H7 (cell line): ENCODE results near the gene SLC22A13. TPM values are rescaled to one million over a fixed set of nuclear protein-coding genes. Genes with fewer than 3 reads are reported as not detected.
"Not testable (repeated sequence)": the region's sequence is repeated elsewhere in the genome, so short reads cannot be mapped to it uniquely, and the experiment has no call there.

Experiments used
- DNase-seq: peaks from one replicate; pipeline ENCODE4 v3.0.0; 2012
- H3K27me3 ChIP-seq: 2 replicates; pipeline ENCODE4 v1.6.0; 2011; ENCODE audit warnings: mild to moderate bottlenecking, low read length; ENCODE audit not compliant: control insufficient read depth, insufficient read depth
- H3K36me3 ChIP-seq: replicated peaks from 2 replicates; pipeline ENCODE4 v1.5.1; 2011; ENCODE audit warnings: low read length; ENCODE audit not compliant: control insufficient read depth, insufficient read depth
- H3K4me3 ChIP-seq: 2 replicates; pipeline ENCODE4 v1.5.1; 2011; ENCODE audit warnings: low read depth, mild to moderate bottlenecking, control low read depth, low read length, moderate library complexity; ENCODE audit not compliant: insufficient read depth
- total RNA-seq: library from RNA; depleted of rRNA; stranded (reverse); fragments of >200 nt; shearing (Covaris generic); gene quantifications from 2 replicates; pipeline ENCODE4 v1.2.3, GENCODE V29; 2014; rRNA removed

Gene SLC22A13, protein sequence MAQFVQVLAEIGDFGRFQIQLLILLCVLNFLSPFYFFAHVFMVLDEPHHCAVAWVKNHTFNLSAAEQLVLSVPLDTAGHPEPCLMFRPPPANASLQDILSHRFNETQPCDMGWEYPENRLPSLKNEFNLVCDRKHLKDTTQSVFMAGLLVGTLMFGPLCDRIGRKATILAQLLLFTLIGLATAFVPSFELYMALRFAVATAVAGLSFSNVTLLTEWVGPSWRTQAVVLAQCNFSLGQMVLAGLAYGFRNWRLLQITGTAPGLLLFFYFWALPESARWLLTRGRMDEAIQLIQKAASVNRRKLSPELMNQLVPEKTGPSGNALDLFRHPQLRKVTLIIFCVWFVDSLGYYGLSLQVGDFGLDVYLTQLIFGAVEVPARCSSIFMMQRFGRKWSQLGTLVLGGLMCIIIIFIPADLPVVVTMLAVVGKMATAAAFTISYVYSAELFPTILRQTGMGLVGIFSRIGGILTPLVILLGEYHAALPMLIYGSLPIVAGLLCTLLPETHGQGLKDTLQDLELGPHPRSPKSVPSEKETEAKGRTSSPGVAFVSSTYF
- total RNA-seq = 0.11 and 0.24 TPM in 2 replicates

- H3K4me3 ChIP-seq = no peak within 1 kb of the TSS
- H3K36me3 ChIP-seq = no peaks in the 10 kb centered on the region
- DNase-seq = no peak
- H3K27me3 ChIP-seq = no peaks in the 10 kb centered on the region
Measured at GRCh38 chr3:38265604-38266307, at the start of gene SLC22A13. Gene SLC22A13 (plus strand): TSS chr3:38265812. CDS start chr3:38265861, 49 bp downstream.

DNA sequence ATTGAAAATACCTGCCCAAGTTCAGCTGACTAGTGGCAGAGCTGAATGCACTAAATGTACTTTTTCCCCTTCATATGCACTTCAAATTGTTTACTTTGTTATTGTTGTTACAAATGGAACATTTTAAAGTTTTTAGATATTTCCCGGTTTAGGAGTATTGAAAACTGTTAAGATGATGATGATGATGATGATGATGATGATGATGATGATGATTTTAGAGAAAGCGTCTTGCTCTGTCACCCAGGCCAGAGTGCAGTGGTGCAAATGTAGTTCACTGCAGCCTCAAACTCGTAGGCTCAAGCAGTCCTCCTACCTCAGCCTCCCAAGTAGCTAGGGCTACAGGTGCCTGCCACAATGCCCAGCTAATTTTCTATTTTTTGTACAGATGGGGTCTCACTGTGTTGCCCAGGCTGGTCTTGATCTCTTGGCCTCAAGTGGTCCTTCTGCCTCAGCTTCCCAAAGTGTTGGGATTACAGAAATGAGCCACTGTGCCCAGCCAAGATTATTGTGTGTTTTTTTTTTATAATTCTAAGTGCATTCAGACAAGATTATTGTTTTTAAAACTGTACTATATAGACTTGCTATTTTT lies 45.9 kb upstream of the SLC22A13 start:
- Histone ChIP-seq H3K36me3 (no peaks in the 10 kb centered on the region; the same call in none of the 2 replicates), H3K27me3 (no peaks in the 10 kb centered on the region), H3K4me3 (no peak overlapping the region)
- DNase-seq = no peak

DNA sequence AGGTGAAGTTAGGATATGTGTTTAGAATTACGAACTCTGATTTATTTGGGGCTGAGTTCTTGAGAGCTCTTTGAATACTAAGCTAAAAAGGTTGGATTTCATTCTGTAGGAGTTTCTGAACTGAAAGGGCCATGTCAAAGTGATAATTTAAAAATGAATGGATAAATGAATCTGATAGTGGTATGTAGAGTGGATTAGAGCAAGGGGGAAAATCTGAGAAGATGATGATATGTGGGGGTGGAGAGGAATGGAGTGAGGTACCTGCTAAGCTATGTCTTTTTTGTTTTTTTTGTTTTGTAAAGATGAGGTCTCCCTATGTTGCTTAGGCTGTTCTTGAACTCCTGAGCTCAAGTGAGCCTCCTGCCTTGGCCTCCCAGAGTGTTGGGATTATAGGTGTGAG lies 44.6 kb upstream of the SLC22A13 start:
- H3K36me3 ChIP-seq = no peaks in the 10 kb centered on the region; the same call in none of the 2 replicates
- no peak overlapping the region for H3K4me3 ChIP-seq
- DNase-seq = no peak
- no peaks in the 10 kb centered on the region for H3K27me3 ChIP-seq

GRCh38 chr3:38222032-38222634 lies 43.5 kb upstream of the SLC22A13 start:
- Histone ChIP-seq H3K36me3 (no peaks in the 10 kb centered on the region; the same call in none of the 2 replicates), H3K27me3 (no peaks in the 10 kb centered on the region), H3K4me3 (no peak overlapping the region)
- no peak for DNase-seq

- Histone ChIP-seq H3K36me3 (no peaks in the 10 kb centered on the region; the same call in none of the 2 replicates), H3K27me3 (no peaks in the 10 kb centered on the region), H3K4me3 (no peak overlapping the region)
- DNase-seq = no peak
Measured at GRCh38 chr3:38224357-38224756, 41.3 kb upstream of the SLC22A13 start.

- Histone ChIP-seq H3K4me3 (no peak overlapping the region), H3K36me3 (peaks cover 2% of the 10 kb centered on the region), H3K27me3 (no peaks in the 10 kb centered on the region)
- DNase-seq = no peak
Measured at GRCh38 chr3:38226273-38226672, 39.3 kb upstream of the SLC22A13 start.

GRCh38 chr3:38227989-38228388 lies 37.6 kb upstream of the SLC22A13 start:
- Histone ChIP-seq H3K36me3 (peaks cover 2% of the 10 kb centered on the region), H3K27me3 (no peaks in the 10 kb centered on the region), H3K4me3 (no peak overlapping the region)
- no peak for DNase-seq

GRCh38 chr3:38229036-38229435 lies 36.6 kb upstream of the SLC22A13 start:
- peaks cover 2% of the 10 kb centered on the region for H3K36me3 ChIP-seq
- no peaks in the 10 kb centered on the region for H3K27me3 ChIP-seq
- no peak for DNase-seq
- H3K4me3 ChIP-seq = no peak overlapping the region

DNA sequence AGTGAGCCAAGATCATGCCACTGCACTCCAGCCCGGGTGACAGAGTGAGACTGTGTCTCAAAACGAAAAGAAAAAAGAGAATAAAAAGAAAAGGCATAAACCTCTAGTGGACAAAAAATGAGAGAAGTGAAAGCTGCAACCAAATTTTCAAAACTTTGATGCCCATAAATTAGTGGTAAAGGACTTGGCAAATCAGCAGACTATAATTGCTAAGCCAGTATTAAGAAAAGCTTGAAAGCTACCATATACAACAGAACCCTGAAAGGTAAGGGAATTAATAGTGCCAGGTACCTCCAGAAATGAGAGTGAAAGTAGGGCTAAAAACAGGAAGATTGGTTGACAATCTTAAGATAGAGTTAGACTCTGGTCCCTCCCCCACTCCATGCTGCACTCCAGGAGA lies 32.9 kb upstream of the SLC22A13 start:
- Histone ChIP-seq H3K4me3 (no peak overlapping the region), H3K36me3 (peaks cover 2% of the 10 kb centered on the region), H3K27me3 (no peaks in the 10 kb centered on the region)
- no peak for DNase-seq

GRCh38 chr3:38235466-38235865 lies 30.1 kb upstream of the SLC22A13 start:
- DNase-seq = no peak
- Histone ChIP-seq H3K36me3 (peaks cover 3% of the 10 kb centered on the region), H3K27me3 (no peaks in the 10 kb centered on the region), H3K4me3 (no peak overlapping the region)

DNA sequence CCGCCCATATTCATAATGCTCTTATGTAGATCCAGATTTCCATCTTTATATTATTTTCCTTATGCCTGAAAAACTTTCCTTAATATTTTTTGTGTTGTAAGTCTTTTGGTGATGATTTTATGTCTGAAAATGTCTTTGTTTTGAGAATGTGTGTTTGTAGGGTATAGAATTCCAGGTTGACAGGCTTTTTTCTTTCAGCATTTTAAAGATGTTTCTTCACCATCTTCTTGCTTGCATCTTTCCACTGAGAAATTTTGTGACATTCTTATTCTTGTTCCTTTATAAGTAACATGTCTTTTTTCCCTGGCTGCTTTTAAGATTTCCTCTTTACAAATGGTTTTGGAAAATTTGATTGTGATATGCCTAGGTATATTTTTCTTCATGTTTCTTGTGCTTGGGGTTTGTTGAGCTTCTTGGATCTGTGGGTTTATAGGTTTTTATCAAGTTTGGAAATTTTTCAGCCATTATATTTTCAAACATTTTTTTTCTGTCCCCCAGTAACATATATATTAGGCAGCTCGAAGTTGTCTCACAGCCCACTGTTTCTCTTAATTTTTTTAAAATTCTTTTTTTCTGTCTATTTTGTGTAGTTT lies 27.1 kb upstream of the SLC22A13 start:
- no peak for DNase-seq
- Histone ChIP-seq H3K4me3 (no peak overlapping the region), H3K36me3 (peaks cover 2% of the 10 kb centered on the region), H3K27me3 (no peaks in the 10 kb centered on the region)

DNA sequence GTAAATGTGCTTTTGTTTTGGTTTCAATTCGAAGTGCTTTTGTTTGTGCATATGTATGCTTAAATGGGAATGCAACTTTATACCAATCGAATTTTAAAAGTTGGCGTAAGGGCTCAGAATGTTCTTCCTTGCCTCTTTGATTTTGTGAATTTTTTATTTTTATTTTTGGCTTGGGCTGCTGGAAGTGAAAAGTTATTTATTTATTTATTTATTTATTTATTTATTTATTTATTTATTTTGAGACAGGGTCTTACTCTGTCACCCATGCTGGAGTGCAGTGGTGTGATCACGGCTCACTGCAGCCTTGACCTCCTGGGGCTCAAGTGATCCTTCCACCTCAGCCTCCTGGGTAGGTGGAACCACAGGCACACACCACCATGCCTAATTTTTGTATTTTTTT lies 22.8 kb upstream of the SLC22A13 start:
- not testable (repeated sequence) for DNase-seq, H3K36me3 ChIP-seq, H3K27me3 ChIP-seq, H3K4me3 ChIP-seq

DNA sequence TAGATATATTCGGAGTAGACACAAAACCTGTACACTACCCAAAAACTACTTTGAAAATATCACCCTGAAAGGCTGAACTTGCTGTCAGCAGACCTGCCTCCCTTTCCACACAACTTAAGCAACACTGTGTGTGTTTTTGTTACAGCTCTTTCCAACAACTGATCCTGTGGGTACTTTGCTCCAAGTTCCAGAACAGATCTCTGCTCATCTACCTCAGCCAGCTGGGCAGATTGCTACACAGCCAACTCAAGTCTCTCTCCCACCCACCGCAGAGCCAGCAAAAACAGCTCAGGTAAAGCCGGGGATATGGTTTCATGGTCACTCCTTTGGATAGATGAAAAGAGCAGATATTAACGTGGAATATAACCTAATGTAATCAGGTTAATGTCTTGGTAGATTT lies 19.7 kb upstream of the SLC22A13 start:
- Histone ChIP-seq H3K36me3 (peaks cover 2% of the 10 kb centered on the region), H3K27me3 (no peaks in the 10 kb centered on the region), H3K4me3 (no peak overlapping the region)
- no peak for DNase-seq
